Mesenchymal stem cell (in vitro differentiated cells and primary cell): ENCODE results near the gene RALGAPA2.

Source experiments
- DNase-seq: peaks from one replicate; pipeline ENCODE4 v3.0.0-alpha.2; 2013
- H2AFZ ChIP-seq: one replicate; pipeline ENCODE4 v1.6.1; 2013; ENCODE audit warnings: low read depth, mild to moderate bottlenecking, control low read depth, inconsistent platforms, low read length, moderate library complexity
- H2AK5ac ChIP-seq: 2 replicates; pipeline ENCODE4 v1.6.1; 2013; ENCODE audit warnings: low read length, moderate library complexity, mild to moderate bottlenecking, inconsistent platforms; ENCODE audit not compliant: severe bottlenecking
- H2BK120ac ChIP-seq: one replicate; pipeline ENCODE4 v1.6.1; 2013; ENCODE audit warnings: low read depth, mild to moderate bottlenecking, inconsistent platforms, low read length, moderate library complexity
- H2BK12ac ChIP-seq, 2 experiments: one replicate each; pipeline ENCODE4 v1.6.1; 2013; ENCODE audit warnings: inconsistent platforms in 2 of 2, low read length in 2 of 2, mild to moderate bottlenecking in 2 of 2, moderate library complexity in 2 of 2, control low read depth in 1 of 2
- H2BK15ac ChIP-seq: one replicate; pipeline ENCODE4 v1.6.1; 2013; ENCODE audit warnings: mild to moderate bottlenecking, low read depth, inconsistent platforms; ENCODE audit not compliant: poor library complexity, severe bottlenecking
- H2BK5ac ChIP-seq: 2 replicates; pipeline ENCODE4 v1.6.1; 2013; ENCODE audit warnings: low read depth, mild to moderate bottlenecking, low read length, control low read depth, inconsistent platforms; ENCODE audit not compliant: poor library complexity, severe bottlenecking
- H3K14ac ChIP-seq, 2 experiments: one replicate each; pipeline ENCODE4 v1.6.1; 2013; ENCODE audit warnings: inconsistent platforms in 2 of 2, low read length in 2 of 2, control low read depth in 1 of 2, mild to moderate bottlenecking in 1 of 2, moderate library complexity in 1 of 2
- H3K18ac ChIP-seq, 2 experiments: one replicate each; pipeline ENCODE4 v1.6.1; 2013; ENCODE audit warnings: inconsistent platforms in 2 of 2, low read length in 2 of 2, control low read depth in 1 of 2, low read depth in 1 of 2, mild to moderate bottlenecking in 1 of 2
- H3K23ac ChIP-seq, 2 experiments: one replicate each; pipeline ENCODE4 v1.6.1; 2013; ENCODE audit warnings: inconsistent platforms in 2 of 2, low read length in 2 of 2, mild to moderate bottlenecking in 2 of 2, moderate library complexity in 2 of 2, control low read depth in 1 of 2
- H3K27ac ChIP-seq: 2 replicates; pipeline ENCODE4 v1.5.1; 2013; ENCODE audit warnings: mild to moderate bottlenecking, moderate library complexity, low read length, control low read depth, inconsistent platforms; ENCODE audit not compliant: poor library complexity, severe bottlenecking
- H3K27me3 ChIP-seq, 2 experiments: 2 replicates each; pipeline versions ENCODE4 v1.6.1 to v1.7.0; 2013; ENCODE audit warnings: low read length in 2 of 2, mild to moderate bottlenecking in 2 of 2, moderate library complexity in 2 of 2, control low read depth in 1 of 2, inconsistent platforms in 1 of 2; ENCODE audit not compliant: control insufficient read depth in 1 of 2, insufficient read depth in 1 of 2
- H3K36me3 ChIP-seq, 2 experiments: 2 replicates each; pipeline versions ENCODE4 v1.6.1 to v1.7.0; 2013; ENCODE audit warnings: low read length in 2 of 2, control low read depth in 1 of 2, inconsistent platforms in 1 of 2, low read depth in 1 of 2, mild to moderate bottlenecking in 1 of 2; ENCODE audit not compliant: insufficient read depth in 2 of 2, control insufficient read depth in 1 of 2
- H3K4ac ChIP-seq, 2 experiments: one replicate each; pipeline ENCODE4 v1.6.1; 2013; ENCODE audit warnings: inconsistent platforms in 2 of 2, low read length in 2 of 2, mild to moderate bottlenecking in 2 of 2, moderate library complexity in 2 of 2, control low read depth in 1 of 2, low read depth in 1 of 2
- H3K4me1 ChIP-seq: 2 replicates; pipeline ENCODE4 v1.6.1; 2013; ENCODE audit warnings: low read depth, low read length, control low read depth; ENCODE audit not compliant: control insufficient read depth, insufficient read depth
- H3K4me2 ChIP-seq: 2 replicates; pipeline ENCODE4 v1.6.1; 2013; ENCODE audit warnings: low read length, mild to moderate bottlenecking, inconsistent platforms; ENCODE audit not compliant: poor library complexity, severe bottlenecking
- H3K4me3 ChIP-seq, 2 experiments: 2 replicates each; pipeline versions ENCODE4 v1.5.1 to v1.7.0; 2013; ENCODE audit warnings: low read length in 2 of 2, mild to moderate bottlenecking in 2 of 2, control low read depth in 1 of 2, low read depth in 1 of 2; ENCODE audit not compliant: insufficient read depth in 1 of 2
- H3K79me1 ChIP-seq: replicated peaks from 2 replicates; pipeline ENCODE4 v1.6.1; 2013; ENCODE audit warnings: mild to moderate bottlenecking, control low read depth, low read length, inconsistent platforms; ENCODE audit not compliant: poor library complexity, severe bottlenecking
- H3K9ac ChIP-seq: 2 replicates; pipeline ENCODE4 v1.7.0; 2013; ENCODE audit warnings: mild to moderate bottlenecking, low read length, moderate library complexity
- H3K9me3 ChIP-seq: 2 replicates; pipeline ENCODE4 v1.7.0; 2013; ENCODE audit warnings: mild to moderate bottlenecking, low read length; ENCODE audit not compliant: control insufficient read depth
- H4K8ac ChIP-seq: one replicate; pipeline ENCODE4 v1.6.1; 2013; ENCODE audit warnings: inconsistent platforms, mild to moderate bottlenecking, low read length, moderate library complexity
- H4K91ac ChIP-seq: one replicate; pipeline ENCODE4 v1.6.1; 2013; ENCODE audit warnings: mild to moderate bottlenecking, low read length, inconsistent platforms
- WGBS: methylation state at CpG from one replicate; pipeline ENCODE4 v1.1.7; 2013; ENCODE audit warnings: mixed read lengths; 5-methylcytosine and 5-hydroxymethylcytosine counted together

Gene RALGAPA2

DNA sequence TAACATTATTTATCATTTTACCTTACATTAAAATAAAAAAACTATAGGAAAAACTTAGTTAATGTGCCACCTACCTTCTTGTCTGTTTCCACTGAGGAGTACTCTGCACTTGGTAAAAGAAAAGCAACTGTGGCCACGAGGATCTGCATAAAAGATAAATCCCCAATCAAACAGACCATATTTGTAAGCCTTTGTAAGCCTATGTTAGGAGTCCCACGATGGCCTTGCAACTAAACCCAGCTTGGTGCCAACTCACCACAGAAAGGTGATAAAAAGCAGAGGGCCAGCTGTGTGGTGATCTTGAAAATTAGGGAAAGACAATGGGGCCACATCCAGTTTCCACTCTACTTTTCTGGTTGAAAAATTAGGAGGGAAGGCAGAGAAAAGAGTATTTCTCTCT lies 187.7 kb downstream of the RALGAPA2 start:
- Histone ChIP-seq H3K9me3 (no peaks in the 10 kb centered on the region), H3K23ac (no peak overlapping the region), H3K9ac (no peak overlapping the region), H2BK15ac (no peak overlapping the region), H3K4me2 (no peak overlapping the region), H2AFZ (no peak overlapping the region), H4K91ac (no peak overlapping the region), H3K18ac (no peak overlapping the region), H3K79me1 (no peaks in the 10 kb centered on the region), H3K4me1 (peaks cover 2% of the 10 kb centered on the region), H3K14ac (no peak overlapping the region), H3K27me3 (no peaks in the 10 kb centered on the region), H2BK5ac (no peak overlapping the region), H3K27ac (no peak overlapping the region), H2BK12ac (no peak overlapping the region), H2AK5ac (no peak overlapping the region), H3K36me3 (peaks cover 0 to 4% of the 10 kb centered on the region in 2 experiments), H3K4ac (no peak overlapping the region), H3K4me3 (no peak overlapping the region), H2BK120ac (no peak overlapping the region), H4K8ac (no peak overlapping the region)
- DNase-seq = no peak
- WGBS = 86% methylated on average over 2 of the region's 2 CpGs

GRCh38 chr20:20521736-20522135 lies 190.7 kb downstream of the RALGAPA2 start:
- H3K36me3 ChIP-seq = peaks cover 0 to 5% of the 10 kb centered on the region in 2 experiments
- no peak overlapping the region for H2BK12ac ChIP-seq
- H3K23ac ChIP-seq = no peak overlapping the region
- no peak overlapping the region for H3K9ac ChIP-seq
- H2BK120ac ChIP-seq = no peak overlapping the region
- no peak overlapping the region for H4K91ac ChIP-seq
- no peak overlapping the region for H2BK15ac ChIP-seq
- H2AK5ac ChIP-seq = no peak overlapping the region
- WGBS = 86% methylated on average over 1 of the region's 1 CpG
- H3K18ac ChIP-seq = no peak overlapping the region
- no peak overlapping the region for H4K8ac ChIP-seq
- H3K14ac ChIP-seq = no peak overlapping the region
- H2AFZ ChIP-seq = no peak overlapping the region
- H3K79me1 ChIP-seq = no peaks in the 10 kb centered on the region
- no peak overlapping the region for H2BK5ac ChIP-seq
- peak; percentile 15 for DNase-seq
- no peak overlapping the region for H3K4ac ChIP-seq
- H3K9me3 ChIP-seq = no peaks in the 10 kb centered on the region
- H3K27ac ChIP-seq = no peak overlapping the region
- peaks cover 2% of the 10 kb centered on the region for H3K4me1 ChIP-seq
- no peaks in the 10 kb centered on the region for H3K27me3 ChIP-seq
- no peak overlapping the region for H3K4me2 ChIP-seq
- no peak overlapping the region for H3K4me3 ChIP-seq

GRCh38 chr20:20520776-20521175 lies 191.7 kb downstream of the RALGAPA2 start:
- H3K4me3 ChIP-seq = no peak overlapping the region
- H3K4me2 ChIP-seq = no peak overlapping the region
- peaks cover 0 to 5% of the 10 kb centered on the region in 2 experiments for H3K36me3 ChIP-seq
- no peak overlapping the region for H3K14ac ChIP-seq
- DNase-seq = peak; percentile 69
- H2BK120ac ChIP-seq = no peak overlapping the region
- H2AK5ac ChIP-seq = no peak overlapping the region
- no peak overlapping the region for H3K23ac ChIP-seq
- no peak overlapping the region for H3K4ac ChIP-seq
- no peaks in the 10 kb centered on the region for H3K27me3 ChIP-seq
- no peak overlapping the region for H2BK5ac ChIP-seq
- H4K8ac ChIP-seq = no peak overlapping the region
- H2BK15ac ChIP-seq = no peak overlapping the region
- H3K9me3 ChIP-seq = no peaks in the 10 kb centered on the region
- H2BK12ac ChIP-seq = no peak overlapping the region
- no peak overlapping the region for H4K91ac ChIP-seq
- H3K4me1 ChIP-seq = peaks cover 2% of the 10 kb centered on the region
- no peak overlapping the region for H3K27ac ChIP-seq
- whole genome bisulfite sequencing = 90% methylated on average over 5 of the region's 5 CpGs
- no peak overlapping the region for H3K9ac ChIP-seq
- H3K18ac ChIP-seq = no peak overlapping the region
- H3K79me1 ChIP-seq = no peaks in the 10 kb centered on the region
- H2AFZ ChIP-seq = no peak overlapping the region

DNA sequence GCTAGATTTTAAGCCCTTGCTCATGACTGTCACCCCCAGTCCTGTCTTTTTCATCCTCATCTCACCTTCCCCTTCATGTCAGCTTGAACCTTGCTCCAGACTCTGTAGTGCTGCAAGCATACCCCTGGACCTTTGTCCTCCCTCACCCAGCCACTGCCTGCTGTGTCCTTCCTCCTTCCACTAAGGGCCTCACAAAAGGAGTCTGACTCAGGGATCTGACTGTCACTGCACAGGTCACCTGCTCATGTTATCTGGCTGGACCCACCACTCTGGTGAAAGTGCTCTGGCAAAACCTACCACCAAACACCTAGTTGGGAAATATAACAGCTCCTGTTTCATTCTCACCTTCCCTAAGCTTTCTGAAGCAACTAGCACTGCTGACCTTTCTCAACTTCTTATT lies 193.2 kb downstream of the RALGAPA2 start:
- H3K79me1 ChIP-seq = no peaks in the 10 kb centered on the region
- no peaks in the 10 kb centered on the region for H3K27me3 ChIP-seq

More for the DNA sequence above, 193.2 kb downstream of the RALGAPA2 start:
- Histone ChIP-seq H3K4me1 (peaks cover 2% of the 10 kb centered on the region), H2BK12ac (no peak overlapping the region), H3K4me3 (no peak overlapping the region), H3K18ac (no peak overlapping the region), H4K91ac (no peak overlapping the region), H3K36me3 (peaks cover 5 to 8% of the 10 kb centered on the region in 2 experiments), H3K4me2 (no peak overlapping the region), H2BK5ac (no peak overlapping the region), H2BK15ac (no peak overlapping the region), H3K9ac (no peak overlapping the region), H3K27ac (no peak overlapping the region), H3K14ac (peak overlapping the region in 1 of 2 experiments; percentile 36), H2AFZ (no peak overlapping the region), H3K4ac (no peak overlapping the region), H2AK5ac (no peak overlapping the region), H2BK120ac (no peak overlapping the region), H4K8ac (no peak overlapping the region), H3K23ac (peak overlapping the region in 1 of 2 experiments; percentile 43), H3K9me3 (peaks cover 6% of the 10 kb centered on the region)
- no peak for DNase-seq
